Activated T-cell treated with anti-CD3 and anti-CD28 coated beads, Interleukin-2, amount 50 U/mL, for 4 hours (primary cell): ENCODE data around the gene LSM4. TPM values are rescaled to one million over a fixed set of nuclear protein-coding genes. Genes with fewer than 3 reads are reported as not detected.
"Not testable (repeated sequence)": the region's sequence is repeated elsewhere in the genome, so short reads cannot be mapped to it uniquely, and the experiment has no call there.

ENCODE experiments used
- ATAC-seq, 2 donors: fragments of 200-7000 bp; cut with Tn5 transposase; one replicate each; pipeline ENCODE4 v1.10.0; 2021
- DNase-seq: peaks from one replicate; pipeline ENCODE4 v3.0.0-alpha.2; 2020
- H3K27me3 Mint-ChIP-seq: one replicate; pipeline ENCODE4 v1.8.0; 2021; ENCODE audit warnings: low read depth, mixed read lengths
- H3K36me3 Mint-ChIP-seq: one replicate; pipeline ENCODE4 v1.8.0; 2022; ENCODE audit warnings: mixed read lengths; ENCODE audit not compliant: insufficient read depth
- H3K4me1 Mint-ChIP-seq: one replicate; pipeline ENCODE4 v1.8.0; 2021; ENCODE audit warnings: low read depth, mixed read lengths
- H3K4me3 Mint-ChIP-seq: one replicate; pipeline ENCODE4 v1.8.0; 2021; ENCODE audit warnings: mild to moderate bottlenecking, moderate library complexity, mixed read lengths
- H3K9me3 Mint-ChIP-seq: one replicate; pipeline ENCODE4 v1.8.0; 2021; ENCODE audit warnings: mixed read lengths
- total RNA-seq, 3 donors: library from RNA; stranded (reverse); gene quantifications; one replicate each; pipeline ENCODE4 v1.2.1, GENCODE V29; 2021

LSM4 gene
- total RNA-seq = 100 to 1,000 TPM; 209 to 254 (median 230) TPM

- H3K9me3 Mint-ChIP-seq = no peaks in the 10 kb centered on the region
- DNase-seq (peak; percentile 99), ATAC-seq (peak; percentile 96)
- peaks cover 50% of the 10 kb centered on the region for H3K4me1 Mint-ChIP-seq
- peaks cover 5% of the 10 kb centered on the region for H3K36me3 Mint-ChIP-seq
- no peaks in the 10 kb centered on the region for H3K27me3 Mint-ChIP-seq
- H3K4me3 Mint-ChIP-seq = peak within 1 kb of the TSS; percentile 91
Observed at GRCh38 chr19:18322759-18323460, at the start of gene LSM4. LSM4 (minus strand) TSS chr19:18323076; CDS start chr19:18323020, 56 bp downstream.

- Mint-ChIP-seq H3K36me3 (peaks cover 18% of the 10 kb centered on the region), H3K4me1 (peaks cover 3% of the 10 kb centered on the region), H3K27me3 (no peaks in the 10 kb centered on the region), H3K9me3 (no peaks in the 10 kb centered on the region), H3K4me3 (no peak overlapping the region)
- DNase-seq (no peak), ATAC-seq (no peak)
Observed at GRCh38 chr19:18368504-18369222, 45.8 kb upstream of the LSM4 start.

GRCh38 chr19:18366021-18366435, 43.2 kb upstream of the LSM4 start:
- Mint-ChIP-seq H3K9me3 (no peaks in the 10 kb centered on the region), H3K4me1 (no peaks in the 10 kb centered on the region), H3K4me3 (no peak overlapping the region), H3K36me3 (peaks cover 24% of the 10 kb centered on the region), H3K27me3 (no peaks in the 10 kb centered on the region)
- ATAC-seq (no peak), DNase-seq (no peak)

DNA sequence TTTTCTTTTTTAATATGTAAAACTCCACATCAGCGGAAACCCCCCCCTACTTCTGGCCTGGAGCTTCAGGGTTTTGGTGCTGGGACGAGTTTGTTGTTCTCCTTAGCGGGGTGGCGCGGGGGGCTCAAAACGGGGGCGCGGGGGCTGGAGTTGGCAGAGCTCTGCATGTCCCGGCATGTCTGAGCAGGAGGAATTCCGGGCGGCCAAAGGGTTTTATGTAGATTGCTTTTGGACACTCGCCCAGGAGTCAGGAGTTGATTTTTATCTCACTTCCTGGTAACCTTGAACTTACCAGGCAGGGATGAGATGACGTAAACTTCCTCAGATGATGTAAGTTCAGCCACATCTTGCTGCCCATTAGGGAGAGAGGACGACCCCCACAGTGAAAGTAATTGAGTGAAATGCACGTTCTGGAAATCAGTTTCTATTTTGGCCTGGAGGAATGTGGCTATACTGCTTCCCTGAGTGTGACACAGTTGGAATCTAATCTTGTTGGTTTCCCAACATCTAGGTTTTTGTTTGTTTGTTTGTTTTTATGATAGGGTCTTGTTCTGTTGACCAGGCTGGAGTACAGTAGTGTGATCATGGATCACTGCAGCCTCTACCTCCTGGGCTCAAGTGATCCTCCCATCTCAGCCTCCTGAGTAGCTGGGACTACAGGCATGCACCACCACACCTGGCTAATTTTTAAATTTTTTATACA, 42.1 kb upstream of the LSM4 start:
- H3K4me1 Mint-ChIP-seq = no peaks in the 10 kb centered on the region
- DNase-seq (no peak), ATAC-seq (no peak)
- H3K36me3 Mint-ChIP-seq = peaks cover 24% of the 10 kb centered on the region
- no peak overlapping the region for H3K4me3 Mint-ChIP-seq
- no peaks in the 10 kb centered on the region for H3K27me3 Mint-ChIP-seq
- no peaks in the 10 kb centered on the region for H3K9me3 Mint-ChIP-seq

- not testable (repeated sequence) for H3K9me3 Mint-ChIP-seq, H3K4me3 Mint-ChIP-seq, ATAC-seq, H3K27me3 Mint-ChIP-seq, DNase-seq, H3K4me1 Mint-ChIP-seq
- peaks cover 28% of the 10 kb centered on the region for H3K36me3 Mint-ChIP-seq
Observed at GRCh38 chr19:18364277-18364825, 41.5 kb upstream of the LSM4 start.

DNA sequence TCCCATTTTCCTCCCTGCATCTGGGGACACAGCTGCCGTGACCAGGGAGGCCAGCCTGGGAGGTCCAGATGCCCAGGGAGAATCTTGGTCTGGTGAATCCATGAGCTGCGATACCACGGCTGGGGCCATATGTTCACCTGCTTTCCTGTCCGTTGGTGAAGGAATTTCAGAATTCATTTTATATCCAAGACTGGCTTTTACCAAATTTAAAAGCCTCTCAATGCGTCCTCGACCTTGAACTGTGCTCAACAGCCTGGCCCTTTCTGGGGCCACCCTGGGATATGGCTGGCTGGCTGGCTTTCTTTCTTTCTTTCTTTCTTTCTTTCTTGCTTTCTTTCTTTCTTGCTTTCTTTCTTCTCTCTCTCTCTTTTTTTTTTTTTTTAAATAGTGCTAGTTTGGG, 40.9 kb upstream of the LSM4 start:
- H3K27me3 Mint-ChIP-seq = no peaks in the 10 kb centered on the region
- H3K36me3 Mint-ChIP-seq = peaks cover 31% of the 10 kb centered on the region
- H3K9me3 Mint-ChIP-seq = no peaks in the 10 kb centered on the region
- H3K4me1 Mint-ChIP-seq = no peaks in the 10 kb centered on the region
- ATAC-seq (no peak), DNase-seq (no peak)
- H3K4me3 Mint-ChIP-seq = no peak overlapping the region

DNA sequence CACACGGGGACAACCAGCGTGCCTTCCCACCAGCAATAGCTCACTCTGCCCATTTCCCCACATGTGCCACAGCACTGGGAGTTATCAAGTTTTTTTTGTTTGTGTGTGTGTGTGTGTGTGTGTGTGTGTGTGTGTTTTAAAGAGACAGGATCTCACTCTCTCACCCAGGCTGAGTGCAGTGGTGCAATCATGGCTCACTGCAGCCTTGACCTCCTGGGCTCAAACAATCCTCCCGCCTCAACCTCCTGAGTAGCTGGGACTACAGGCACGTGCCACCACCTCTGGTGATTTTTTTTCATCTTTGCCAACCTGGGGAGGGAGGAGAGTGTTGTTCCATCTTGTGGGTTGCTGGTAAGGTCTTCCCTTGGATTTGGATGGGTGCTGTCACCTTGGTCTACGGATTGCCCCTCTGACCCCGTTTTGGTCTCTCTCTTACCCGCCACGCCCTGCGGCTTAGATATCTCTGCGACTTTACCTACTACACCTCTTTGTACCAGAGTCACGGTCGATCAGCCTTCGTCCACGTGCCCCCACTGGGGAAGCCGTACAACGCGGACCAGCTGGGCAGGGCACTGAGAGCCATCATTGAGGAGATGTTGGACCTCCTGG, 40.2 kb upstream of the LSM4 start:
- Mint-ChIP-seq H3K27me3 (no peaks in the 10 kb centered on the region), H3K36me3 (peaks cover 36% of the 10 kb centered on the region), H3K4me1 (no peaks in the 10 kb centered on the region), H3K4me3 (no peak overlapping the region), H3K9me3 (no peaks in the 10 kb centered on the region)
- ATAC-seq (no peak), DNase-seq (no peak)

DNA sequence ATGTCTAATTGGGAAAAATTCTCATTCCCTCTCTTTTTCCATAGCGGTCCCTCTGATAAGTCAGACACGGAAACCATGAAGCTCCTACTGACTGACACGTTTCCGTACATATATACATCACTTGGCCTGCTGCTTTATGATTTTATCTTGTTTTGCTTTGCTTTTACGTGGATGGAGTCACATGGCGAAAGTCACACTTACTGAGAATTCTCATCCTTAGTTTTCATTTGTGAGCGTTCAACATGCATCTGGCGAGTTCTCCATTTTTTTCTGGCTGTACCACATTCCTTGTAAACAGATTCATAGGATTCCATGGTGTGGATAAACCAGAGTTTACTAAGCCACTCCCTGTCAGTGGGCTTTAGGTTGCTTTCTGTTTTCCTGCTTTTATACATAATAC, 38.8 kb upstream of the LSM4 start:
- H3K36me3 Mint-ChIP-seq = peaks cover 36% of the 10 kb centered on the region
- no peaks in the 10 kb centered on the region for H3K4me1 Mint-ChIP-seq
- ATAC-seq (no peak), DNase-seq (no peak)
- H3K27me3 Mint-ChIP-seq = no peaks in the 10 kb centered on the region
- H3K9me3 Mint-ChIP-seq = no peaks in the 10 kb centered on the region
- H3K4me3 Mint-ChIP-seq = no peak overlapping the region

- H3K36me3 Mint-ChIP-seq = peaks cover 27% of the 10 kb centered on the region
- no peaks in the 10 kb centered on the region for H3K9me3 Mint-ChIP-seq
- DNase-seq = no peak
- H3K4me3 Mint-ChIP-seq = no peak overlapping the region
- no peaks in the 10 kb centered on the region for H3K4me1 Mint-ChIP-seq
- H3K27me3 Mint-ChIP-seq = no peaks in the 10 kb centered on the region
- ATAC-seq = no peak
Observed at GRCh38 chr19:18357041-18357440, 34.2 kb upstream of the LSM4 start.

DNA sequence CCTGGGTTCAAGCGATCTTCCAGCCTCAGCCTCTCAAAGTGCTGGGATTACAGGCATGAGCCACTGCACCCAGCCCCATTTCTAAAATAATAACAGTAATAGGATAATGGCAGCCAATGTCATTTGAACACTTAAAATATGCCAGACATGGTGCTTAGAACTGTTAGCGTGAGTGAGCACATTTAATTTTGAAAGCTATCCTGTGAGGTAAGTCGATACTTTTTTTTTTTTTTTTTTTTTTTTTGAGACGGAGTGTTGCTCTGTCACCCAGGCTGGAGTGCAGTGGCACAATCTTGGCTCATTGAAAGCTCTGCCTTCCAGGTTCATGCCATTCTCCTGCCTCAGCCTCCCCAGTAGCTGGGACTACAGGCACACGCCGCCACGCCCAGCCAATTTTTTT, 31.9 kb upstream of the LSM4 start:
- H3K27me3 Mint-ChIP-seq, H3K9me3 Mint-ChIP-seq, DNase-seq, ATAC-seq, H3K4me3 Mint-ChIP-seq, H3K4me1 Mint-ChIP-seq: not testable (repeated sequence)
- H3K36me3 Mint-ChIP-seq = peaks cover 28% of the 10 kb centered on the region

DNA sequence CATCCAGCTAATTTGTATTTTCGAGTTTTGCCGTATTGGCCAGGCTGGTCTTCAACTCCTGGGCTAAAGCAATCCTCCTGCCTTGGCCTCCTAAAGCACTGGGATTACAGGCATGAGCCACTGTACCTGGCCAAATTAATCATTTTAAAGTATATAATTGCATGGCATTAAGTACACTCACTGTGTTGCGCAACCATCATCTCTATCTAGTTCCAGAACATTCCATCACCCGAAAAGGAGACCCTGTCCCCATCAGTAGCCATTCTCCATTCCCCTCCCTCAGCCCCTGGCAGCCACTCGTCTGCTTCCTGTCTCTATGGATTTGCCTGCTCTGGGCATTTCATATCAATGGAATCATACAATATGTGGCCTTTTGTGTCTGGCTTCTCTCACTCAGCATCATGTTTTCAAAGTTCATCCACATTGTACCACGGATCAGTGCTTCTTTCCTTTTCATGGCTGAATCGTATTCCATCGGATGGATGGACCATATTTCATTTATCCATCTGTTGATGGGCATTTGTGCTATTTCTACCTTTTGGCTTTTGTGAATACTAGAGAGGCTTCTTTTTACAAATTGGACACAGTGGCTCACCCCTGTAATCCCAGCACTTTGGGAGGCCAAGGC, 30.6 kb upstream of the LSM4 start:
- Mint-ChIP-seq H3K27me3 (no peaks in the 10 kb centered on the region), H3K4me3 (no peak overlapping the region), H3K4me1 (no peaks in the 10 kb centered on the region), H3K9me3 (no peaks in the 10 kb centered on the region), H3K36me3 (peaks cover 19% of the 10 kb centered on the region)
- DNase-seq = no peak
- ATAC-seq = no peak

- peaks cover 25% of the 10 kb centered on the region for H3K36me3 Mint-ChIP-seq
- DNase-seq (no peak), ATAC-seq (no peak)
- no peaks in the 10 kb centered on the region for H3K9me3 Mint-ChIP-seq
- H3K27me3 Mint-ChIP-seq = no peaks in the 10 kb centered on the region
- H3K4me1 Mint-ChIP-seq = no peaks in the 10 kb centered on the region
- H3K4me3 Mint-ChIP-seq = no peak overlapping the region
Observed at GRCh38 chr19:18351544-18351943, 28.7 kb upstream of the LSM4 start.

DNA sequence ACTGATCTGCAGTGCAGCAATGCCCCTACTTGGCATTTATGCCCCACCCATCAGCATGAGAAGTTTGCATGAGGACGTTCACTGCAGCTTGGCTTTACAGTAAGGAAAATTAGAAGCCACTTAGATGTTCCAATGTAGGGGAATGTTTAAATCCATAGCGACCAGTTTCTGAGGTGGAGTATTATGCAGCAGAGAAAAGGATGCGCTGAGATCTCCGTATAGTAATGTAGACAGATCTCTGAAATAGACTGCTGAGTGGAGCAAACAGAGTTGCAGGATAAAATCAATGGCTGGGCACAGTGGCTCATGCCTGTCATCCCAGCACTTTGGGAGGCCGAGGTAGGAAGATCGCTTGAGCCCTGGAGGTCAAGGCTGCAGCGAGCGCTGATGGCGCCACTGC, 27.6 kb upstream of the LSM4 start:
- Mint-ChIP-seq H3K9me3 (no peaks in the 10 kb centered on the region), H3K4me1 (peaks cover 2% of the 10 kb centered on the region), H3K36me3 (peaks cover 27% of the 10 kb centered on the region), H3K4me3 (no peak overlapping the region), H3K27me3 (no peaks in the 10 kb centered on the region)
- no peak for DNase-seq
- ATAC-seq = no peak
